ENCODE data around the gene MAPK12. TPM values are rescaled to one million over a fixed set of nuclear protein-coding genes. Genes with fewer than 3 reads are reported as not detected.

The MAPK12 gene
- total RNA-seq, 4 donors from 2014 or later = 3.6 to 17.7 (median 5.4) TPM

- TF ChIP-seq, protein P1, sequence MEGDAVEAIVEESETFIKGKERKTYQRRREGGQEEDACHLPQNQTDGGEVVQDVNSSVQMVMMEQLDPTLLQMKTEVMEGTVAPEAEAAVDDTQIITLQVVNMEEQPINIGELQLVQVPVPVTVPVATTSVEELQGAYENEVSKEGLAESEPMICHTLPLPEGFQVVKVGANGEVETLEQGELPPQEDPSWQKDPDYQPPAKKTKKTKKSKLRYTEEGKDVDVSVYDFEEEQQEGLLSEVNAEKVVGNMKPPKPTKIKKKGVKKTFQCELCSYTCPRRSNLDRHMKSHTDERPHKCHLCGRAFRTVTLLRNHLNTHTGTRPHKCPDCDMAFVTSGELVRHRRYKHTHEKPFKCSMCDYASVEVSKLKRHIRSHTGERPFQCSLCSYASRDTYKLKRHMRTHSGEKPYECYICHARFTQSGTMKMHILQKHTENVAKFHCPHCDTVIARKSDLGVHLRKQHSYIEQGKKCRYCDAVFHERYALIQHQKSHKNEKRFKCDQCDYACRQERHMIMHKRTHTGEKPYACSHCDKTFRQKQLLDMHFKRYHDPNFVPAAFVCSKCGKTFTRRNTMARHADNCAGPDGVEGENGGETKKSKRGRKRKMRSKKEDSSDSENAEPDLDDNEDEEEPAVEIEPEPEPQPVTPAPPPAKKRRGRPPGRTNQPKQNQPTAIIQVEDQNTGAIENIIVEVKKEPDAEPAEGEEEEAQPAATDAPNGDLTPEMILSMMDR (IDR thresholded peaks at IDR 0.05; ENCODE audit: low read depth) = no peak
Measured at GRCh38 chr22:50251477-50252081, 9.9 kb downstream of the MAPK12 start.

GRCh38 chr22:50250555-50251476 is 10.7 kb downstream of the MAPK12 start, which contains the start of gene HDAC10:
Gene HDAC10 (minus strand): TSS chr22:50251265. CDS start chr22:50251032, 233 bp downstream.
- TF ChIP-seq, protein P1 (IDR thresholded peaks at IDR 0.05; ENCODE audit: low read depth) = no peak

- TF ChIP-seq, protein P1 (IDR thresholded peaks at IDR 0.05; ENCODE audit: low read depth) = no peak
Measured at GRCh38 chr22:50250249-50250554, 11.3 kb downstream of the MAPK12 start.

GRCh38 chr22:50249341-50250248 is 11.9 kb downstream of the MAPK12 start:
- TF ChIP-seq, protein P1 (IDR thresholded peaks at IDR 0.05; ENCODE audit: low read depth) = no peak

- TF ChIP-seq, protein P1 (IDR thresholded peaks at IDR 0.05; ENCODE audit: low read depth) = no peak
Measured at GRCh38 chr22:50248196-50249081, 13.0 kb downstream of the MAPK12 start.

- TF ChIP-seq, protein P1 (IDR thresholded peaks at IDR 0.05; ENCODE audit: low read depth) = no peak
Measured at GRCh38 chr22:50247748-50248147, 13.7 kb downstream of the MAPK12 start.
